CD1c-positive myeloid dendritic cell (primary cell): ENCODE data around the gene CPA4.
"Not testable (repeated sequence)": the region's sequence is repeated elsewhere in the genome, so short reads cannot be mapped to it uniquely, and the experiment has no call there.

Experiments used
- DNase-seq: peaks from one replicate; pipeline ENCODE4 v3.0.0-alpha.2; 2016; ENCODE audit errors: extremely low spot score

Gene CPA4

GRCh38 chr7:130292682-130293257 is at the start of gene CPA4:
Gene CPA4, plus strand, starts transcription at chr7:130293161. Its CDS starts 20 bp downstream, at chr7:130293181.
- DNase-seq = no peak

DNA sequence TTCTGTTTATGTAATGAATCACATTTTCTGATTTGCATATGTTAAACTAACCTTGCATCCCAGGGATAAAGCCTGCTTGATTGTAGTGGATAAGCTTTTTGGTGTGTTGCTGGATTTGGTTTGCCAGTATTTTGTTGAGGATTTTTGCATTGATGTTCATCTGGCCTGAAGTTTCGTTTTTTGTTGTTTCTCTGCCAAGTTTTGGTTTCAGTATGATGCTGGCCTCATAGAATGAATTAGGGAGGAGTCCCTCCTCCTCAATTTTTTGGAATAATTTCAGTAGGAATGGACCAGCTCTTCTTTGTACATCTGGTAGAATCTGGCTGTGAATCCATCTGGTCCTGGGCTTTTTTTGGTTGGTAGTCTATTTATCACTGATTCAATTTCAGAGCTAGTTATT is 49.5 kb upstream of the CPA4 start:
- DNase-seq = not testable (repeated sequence)

DNA sequence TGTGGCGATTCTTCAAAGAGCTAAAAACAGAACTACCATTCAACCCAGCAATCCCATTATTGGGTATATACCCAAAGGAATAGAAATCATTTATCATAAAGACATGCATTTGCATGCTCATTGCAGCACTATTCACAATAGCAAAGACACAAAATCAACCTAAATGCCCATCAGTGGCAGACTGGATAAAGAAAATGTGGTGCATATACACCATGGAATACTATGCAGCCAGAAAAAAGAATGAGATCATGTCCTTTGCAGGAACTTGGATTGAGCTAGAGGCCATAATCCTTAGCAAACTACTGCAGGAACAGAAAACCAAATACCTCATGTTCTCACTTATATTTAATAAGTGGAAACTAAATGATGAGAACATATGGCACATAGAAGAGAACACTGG is 46.5 kb upstream of the CPA4 start:
- not testable (repeated sequence) for DNase-seq

DNA sequence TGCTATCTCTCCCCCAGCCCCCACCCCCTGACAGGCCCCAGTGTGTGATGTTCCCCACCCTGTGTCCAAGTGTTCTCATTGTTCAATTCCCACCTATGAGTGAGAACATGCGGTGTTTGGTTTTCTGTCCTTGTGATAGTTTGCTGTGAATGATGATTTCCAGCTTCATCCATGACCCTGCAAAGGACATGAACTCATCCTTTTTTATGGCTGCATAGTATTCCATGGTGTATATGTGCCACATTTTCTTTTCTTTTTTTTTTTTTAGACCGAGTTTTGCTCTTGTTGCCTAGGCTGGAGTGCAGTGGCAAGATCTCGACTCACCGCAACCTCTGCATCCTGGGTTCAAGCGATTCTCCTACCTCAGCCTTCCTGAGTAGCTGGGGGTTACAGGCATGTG is 44.1 kb upstream of the CPA4 start:
- not testable (repeated sequence) for DNase-seq

- DNase-seq = not testable (repeated sequence)
Observed at GRCh38 chr7:130249626-130250025, 43.3 kb upstream of the CPA4 start.

DNA sequence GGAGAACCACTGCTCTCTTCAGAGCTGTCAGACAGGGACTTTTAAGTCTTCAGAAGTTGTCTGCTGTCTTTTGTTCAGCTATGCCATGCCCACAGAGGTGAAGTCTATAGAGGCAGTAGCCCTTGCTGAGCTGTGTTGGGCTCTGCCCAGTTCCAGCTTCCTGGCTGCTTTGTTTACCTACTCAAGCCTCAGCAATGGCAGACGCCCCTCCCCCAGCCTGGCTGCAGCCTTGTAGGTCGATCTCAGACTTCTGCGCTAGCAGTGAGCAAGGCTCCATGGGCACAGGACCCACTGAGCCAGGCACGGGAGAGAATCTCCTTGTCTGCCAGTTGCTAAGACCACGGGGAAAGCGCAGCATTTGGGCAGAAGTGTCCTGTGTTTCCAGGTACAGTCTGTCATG is 38.4 kb upstream of the CPA4 start:
- no peak for DNase-seq

- no peak for DNase-seq
Observed at GRCh38 chr7:130256704-130257103, 36.3 kb upstream of the CPA4 start.

- no peak for DNase-seq
Observed at GRCh38 chr7:130258494-130259078, 34.4 kb upstream of the CPA4 start.

GRCh38 chr7:130262448-130262847 is 30.5 kb upstream of the CPA4 start:
- DNase-seq = no peak

GRCh38 chr7:130263130-130263529 is 29.8 kb upstream of the CPA4 start:
- DNase-seq = no peak

GRCh38 chr7:130266258-130266960 is 26.6 kb upstream of the CPA4 start, which contains the start of gene CPA2:
Gene CPA2, plus strand, starts transcription at chr7:130266863. Its CDS starts 19 bp downstream, at chr7:130266882.
- DNase-seq = no peak

DNA sequence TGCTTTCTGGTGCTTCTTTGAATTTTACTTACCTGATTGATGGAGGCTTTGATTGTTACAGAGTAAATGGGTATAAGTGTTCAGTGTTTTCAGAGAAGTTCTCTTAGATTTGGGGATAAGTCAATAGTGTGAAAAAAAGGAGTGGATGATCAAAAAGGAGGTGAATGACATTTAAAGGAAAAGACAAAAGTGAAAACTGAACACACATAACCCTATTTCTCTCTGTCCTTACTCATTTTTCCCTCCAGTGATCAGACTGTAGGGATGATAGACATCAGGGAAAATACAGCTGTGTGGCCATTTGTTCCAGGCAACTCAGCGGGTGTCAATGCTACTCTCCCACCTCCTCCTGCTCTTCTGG is 26.0 kb upstream of the CPA4 start:
- DNase-seq = no peak

DNA sequence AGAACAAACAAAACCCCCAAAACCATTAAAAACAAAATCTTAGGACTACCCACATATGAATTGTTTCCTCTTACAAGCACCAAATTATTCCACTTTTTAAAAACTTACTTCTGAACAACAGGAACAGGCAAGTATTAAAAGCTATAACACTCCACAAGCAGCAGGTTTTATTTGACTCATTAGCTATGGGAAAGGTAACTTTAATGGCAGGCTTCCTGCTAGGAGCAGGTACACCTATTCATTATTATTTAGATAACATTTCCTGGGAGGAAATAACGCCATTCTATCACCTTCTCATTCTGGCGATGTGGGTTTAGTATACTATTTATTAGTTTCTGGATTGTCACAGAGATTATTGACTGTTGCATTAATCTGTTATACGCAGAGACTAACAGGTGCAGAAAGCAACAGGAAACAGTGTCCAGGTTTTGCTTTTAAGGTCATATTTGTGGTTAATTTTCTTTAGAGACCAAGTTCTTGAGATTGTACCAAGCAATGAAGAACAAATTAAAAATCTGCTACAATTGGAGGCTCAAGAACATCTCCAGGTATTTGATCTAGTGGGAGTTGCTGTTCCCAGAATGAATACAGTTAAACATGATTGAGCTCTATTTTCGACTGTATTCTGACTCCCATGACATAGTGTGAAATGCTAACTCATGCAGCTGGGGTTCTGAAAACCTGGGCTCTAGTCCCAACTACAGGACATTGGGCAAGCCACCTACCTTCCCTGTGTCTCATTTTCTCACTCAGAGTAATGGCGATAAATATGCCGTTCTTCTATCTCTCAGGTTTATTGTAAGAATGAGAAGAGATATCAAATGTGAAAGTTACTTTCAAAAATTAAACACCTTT is 24.3 kb upstream of the CPA4 start:
- DNase-seq = no peak

GRCh38 chr7:130269318-130269694 is 23.7 kb upstream of the CPA4 start:
- no peak for DNase-seq

- no peak for DNase-seq
Observed at GRCh38 chr7:130270947-130271800, 21.8 kb upstream of the CPA4 start.

- DNase-seq = no peak
Observed at GRCh38 chr7:130272381-130273080, 20.4 kb upstream of the CPA4 start.

GRCh38 chr7:130273081-130273932 is 19.7 kb upstream of the CPA4 start:
- DNase-seq = no peak

GRCh38 chr7:130273933-130274255 is 19.1 kb upstream of the CPA4 start:
- no peak for DNase-seq

DNA sequence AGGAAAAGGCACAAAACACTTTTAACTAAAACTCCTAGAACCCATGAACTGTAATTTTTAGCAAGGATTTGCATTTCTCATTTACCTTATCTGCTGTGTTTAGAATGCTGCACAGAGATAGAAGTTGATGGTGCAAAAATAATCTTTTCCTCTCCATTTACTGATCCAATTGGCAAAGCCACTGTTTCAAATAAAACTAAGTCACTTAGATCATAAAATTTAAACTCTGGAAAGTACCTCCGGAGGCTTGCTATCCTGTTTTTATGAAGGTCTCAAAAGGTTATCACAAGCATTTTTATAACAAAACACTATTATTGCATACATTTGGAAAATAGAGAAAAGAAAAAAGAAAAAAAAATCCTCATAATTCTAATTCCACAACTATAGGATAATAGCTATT is 18.7 kb upstream of the CPA4 start:
- no peak for DNase-seq

- DNase-seq = no peak
Observed at GRCh38 chr7:130274983-130275591, 17.9 kb upstream of the CPA4 start.
